NCI-H146 (cell line): ENCODE data around the gene POLR2A.
"Not testable (repeated sequence)": the region's sequence is repeated elsewhere in the genome, so short reads cannot be mapped to it uniquely, and the experiment has no call there.

Experiments used
- DNase-seq: peaks from one replicate; lab custom pipeline; 2025; lab: John Stamatoyannopoulos, UW

Gene POLR2A

GRCh38 chr17:7479213-7480088 is 4.7 kb upstream of the POLR2A start, which contains the start of gene ZBTB4:
TSS of gene ZBTB4 (minus strand) at chr17:7479631. CDS start at chr17:7466801, 12,830 bp downstream.
- DNase-seq = peak; percentile 59

GRCh38 chr17:7480089-7480384 is 4.1 kb upstream of the POLR2A start:
- no peak for DNase-seq

GRCh38 chr17:7481275-7481674 is 2.9 kb upstream of the POLR2A start, which contains the start of gene SLC35G6:
TSS of gene SLC35G6 (plus strand) at chr17:7481446. CDS start at chr17:7481517, 71 bp downstream.
- not testable (repeated sequence) for DNase-seq

- DNase-seq = not testable (repeated sequence)
Measured at GRCh38 chr17:7481842-7482741, 2.1 kb upstream of the POLR2A start.

- DNase-seq = not testable (repeated sequence)
Measured at GRCh38 chr17:7482742-7483088, 1.5 kb upstream of the POLR2A start.

GRCh38 chr17:7483255-7484066 is 705 bp upstream of the POLR2A start:
- DNase-seq = peak; percentile 93

GRCh38 chr17:7484919-7485377 is 782 bp downstream of the POLR2A start:
- peak; percentile 43 for DNase-seq

GRCh38 chr17:7486181-7486580 is 2.0 kb downstream of the POLR2A start:
- DNase-seq = no peak

- DNase-seq = no peak
Measured at GRCh38 chr17:7490144-7490543, 6.0 kb downstream of the POLR2A start.

- no peak for DNase-seq
Measured at GRCh38 chr17:7491583-7491982, 7.4 kb downstream of the POLR2A start.

- DNase-seq = no peak
Measured at GRCh38 chr17:7493941-7494340, 9.8 kb downstream of the POLR2A start.

GRCh38 chr17:7495906-7496434 is 11.8 kb downstream of the POLR2A start:
- no peak for DNase-seq

- no peak for DNase-seq
Measured at GRCh38 chr17:7496470-7497183, 12.5 kb downstream of the POLR2A start.

- no peak for DNase-seq
Measured at GRCh38 chr17:7497228-7497627, 13.1 kb downstream of the POLR2A start.

- no peak for DNase-seq
Measured at GRCh38 chr17:7497636-7498035, 13.5 kb downstream of the POLR2A start.

- no peak for DNase-seq
Measured at GRCh38 chr17:7499161-7499560, 15.0 kb downstream of the POLR2A start.

GRCh38 chr17:7501729-7502128 is 17.6 kb downstream of the POLR2A start:
- no peak for DNase-seq

- DNase-seq = no peak
Measured at GRCh38 chr17:7502171-7502847, 18.1 kb downstream of the POLR2A start.

GRCh38 chr17:7502987-7503386 is 18.8 kb downstream of the POLR2A start:
- no peak for DNase-seq

- DNase-seq = no peak
Measured at GRCh38 chr17:7503521-7503920, 19.4 kb downstream of the POLR2A start.
